ENCODE data around the gene ABLIM3. TPM values are rescaled to one million over a fixed set of nuclear protein-coding genes. Genes with fewer than 3 reads are reported as not detected.

The ABLIM3 gene
- total RNA-seq, 1 donor from 2014 or later, result 2.4 TPM

- Mint-ChIP-seq H3K9me3 (no peaks in the 10 kb centered on the region), H3K36me3 (ENCODE audit: low read depth) (no peaks in the 10 kb centered on the region), H3K27me3 (ENCODE audit: low read depth) (peaks cover 68% of the 10 kb centered on the region), H3K4me3 (no peak overlapping the region), H3K4me1 (no peaks in the 10 kb centered on the region), H3K27ac (ENCODE audit: unreplicated experiment) (no peak overlapping the region)
- TF ChIP-seq CTCF (conservative IDR thresholded peaks at IDR 0.05), result no peak
- no peak for DNase-seq (ENCODE audit: low read depth, low spot score)
Observed at GRCh38 chr5:149257889-149258705, 116.8 kb downstream of the ABLIM3 start.

- H3K27ac Mint-ChIP-seq (ENCODE audit: unreplicated experiment), result no peak overlapping the region
- no peak overlapping the region for H3K4me3 Mint-ChIP-seq
- peaks cover 64% of the 10 kb centered on the region for H3K27me3 Mint-ChIP-seq (ENCODE audit: low read depth)
- no peak for TF ChIP-seq CTCF (conservative IDR thresholded peaks at IDR 0.05)
- no peaks in the 10 kb centered on the region for H3K36me3 Mint-ChIP-seq (ENCODE audit: low read depth)
- no peaks in the 10 kb centered on the region for H3K4me1 Mint-ChIP-seq
- no peak for DNase-seq (ENCODE audit: low read depth, low spot score)
- no peaks in the 10 kb centered on the region for H3K9me3 Mint-ChIP-seq
Observed at GRCh38 chr5:149260761-149261160, 119.5 kb downstream of the ABLIM3 start.

- DNase-seq (ENCODE audit: low read depth, low spot score), result no peak
- H3K4me3 Mint-ChIP-seq, result no peak overlapping the region
- no peak overlapping the region for H3K27ac Mint-ChIP-seq (ENCODE audit: unreplicated experiment)
- H3K4me1 Mint-ChIP-seq, result no peaks in the 10 kb centered on the region
- no peak for TF ChIP-seq CTCF (conservative IDR thresholded peaks at IDR 0.05)
- H3K9me3 Mint-ChIP-seq, result no peaks in the 10 kb centered on the region
- no peaks in the 10 kb centered on the region for H3K36me3 Mint-ChIP-seq (ENCODE audit: low read depth)
- peaks cover 62% of the 10 kb centered on the region for H3K27me3 Mint-ChIP-seq (ENCODE audit: low read depth)
Observed at GRCh38 chr5:149261246-149261645, 120.0 kb downstream of the ABLIM3 start.

- peaks cover 2% of the 10 kb centered on the region for H3K9me3 Mint-ChIP-seq
- peaks cover 61% of the 10 kb centered on the region for H3K27me3 Mint-ChIP-seq (ENCODE audit: low read depth)
- DNase-seq (ENCODE audit: low read depth, low spot score), result no peak
- no peak overlapping the region for H3K4me3 Mint-ChIP-seq
- peaks cover 6% of the 10 kb centered on the region for H3K4me1 Mint-ChIP-seq
- no peaks in the 10 kb centered on the region for H3K36me3 Mint-ChIP-seq (ENCODE audit: low read depth)
- no peak for TF ChIP-seq CTCF (conservative IDR thresholded peaks at IDR 0.05)
- no peak overlapping the region for H3K27ac Mint-ChIP-seq (ENCODE audit: unreplicated experiment)
Observed at GRCh38 chr5:149262315-149262714, 121.0 kb downstream of the ABLIM3 start.

GRCh38 chr5:149264439-149265067 is 123.3 kb downstream of the ABLIM3 start:
- no peak overlapping the region for H3K27ac Mint-ChIP-seq (ENCODE audit: unreplicated experiment)
- peaks cover 2% of the 10 kb centered on the region for H3K36me3 Mint-ChIP-seq (ENCODE audit: low read depth)
- peak; percentile 69 for TF ChIP-seq CTCF (conservative IDR thresholded peaks at IDR 0.05)
- no peak for DNase-seq (ENCODE audit: low read depth, low spot score)
- peaks cover 50% of the 10 kb centered on the region for H3K27me3 Mint-ChIP-seq (ENCODE audit: low read depth)
- peaks cover 25% of the 10 kb centered on the region for H3K4me1 Mint-ChIP-seq
- peaks cover 12% of the 10 kb centered on the region for H3K9me3 Mint-ChIP-seq
- H3K4me3 Mint-ChIP-seq, result no peak overlapping the region
